ENCODE data around the gene ZNF526. TPM values are rescaled to one million over a fixed set of nuclear protein-coding genes. Genes with fewer than 3 reads are reported as not detected.
A peak's percentile ranks its signal among the peaks of the same experiment; 100 is the strongest.

The ZNF526 gene
- total RNA-seq, 1 donor from 2014 or later = 7.8 TPM

DNA sequence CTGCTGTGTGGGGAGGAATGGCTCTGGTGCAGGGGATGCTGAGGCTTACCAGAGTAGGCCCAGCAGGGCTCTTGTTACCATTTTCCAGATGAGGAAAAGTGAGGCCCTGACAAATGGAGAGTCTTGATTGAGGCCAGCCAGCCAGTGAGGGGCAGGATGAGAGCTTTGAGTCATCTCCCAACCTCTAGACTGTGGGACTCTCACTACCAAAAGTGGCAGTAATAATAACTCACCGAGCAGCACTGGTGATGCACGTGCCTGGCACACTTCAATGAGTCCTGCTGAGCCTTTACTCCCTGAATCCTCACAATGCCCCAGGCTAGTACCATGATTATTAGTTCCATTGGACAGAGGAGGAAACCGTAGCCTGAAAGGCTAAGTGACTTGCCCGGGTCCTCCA is 56.7 kb downstream of the ZNF526 start:
- no peak overlapping the region for H3K4me3 ChIP-seq (ENCODE audit: low read length in 3 of 3)
- H3K9ac ChIP-seq (ENCODE audit: low read depth in 1 of 3, low read length in 3 of 3) = peak overlapping the region in 2 of 3 donors; percentile 8 to 85
- peaks cover 24 to 33% (median 24%) of the 10 kb centered on the region in 3 donors for H3K36me3 ChIP-seq (ENCODE audit: control insufficient read depth in 3 of 3, insufficient read depth in 3 of 3, low read length in 3 of 3)
- peak overlapping the region; percentile 92 for H3K27ac ChIP-seq (ENCODE audit: low read depth, low read length)
- H3K27me3 ChIP-seq (ENCODE audit: control insufficient read depth in 3 of 3, insufficient read depth in 3 of 3, low read length in 3 of 3) = no peaks in the 10 kb centered on the region
- H3K4me1 ChIP-seq (ENCODE audit: control insufficient read depth in 3 of 3, insufficient read depth in 3 of 3, low read length in 3 of 3) = peaks cover 51 to 75% (median 75%) of the 10 kb centered on the region in 3 donors
- no peaks in the 10 kb centered on the region for H3K9me3 ChIP-seq (ENCODE audit: control insufficient read depth in 3 of 3, low read length in 3 of 3)

Other genes starting within 250 kb of the ZNF526 start
- not detected for gene ATP1A3, start 226.1 kb upstream of the ZNF526 start, total RNA-seq
- 1.0 TPM for gene GRIK5, start 150.1 kb upstream of the ZNF526 start, total RNA-seq
- 7.8 TPM for gene ZNF574, start 144.1 kb upstream of the ZNF526 start, total RNA-seq
- 0.52 TPM for gene POU2F2, start 87.9 kb upstream of the ZNF526 start, total RNA-seq
- 21.4 TPM for gene DEDD2, start 2.6 kb upstream of the ZNF526 start, total RNA-seq
- gene GSK3A, start 22.3 kb downstream of the ZNF526 start, total RNA-seq = 5.2 TPM
- 12.0 TPM for gene ERF, start 34.8 kb downstream of the ZNF526 start, total RNA-seq
- 10.4 TPM for gene CIC, start 48.9 kb downstream of the ZNF526 start, total RNA-seq
- gene PRR19, start 81.8 kb downstream of the ZNF526 start, total RNA-seq = not detected
- 29.2 TPM for gene PAFAH1B3, start 82.3 kb downstream of the ZNF526 start, total RNA-seq
- gene TMEM145, start 93.0 kb downstream of the ZNF526 start, total RNA-seq = 0.52 TPM
- gene MEGF8, start 105.3 kb downstream of the ZNF526 start, total RNA-seq = 17.2 TPM
- not detected for gene CNFN, start 170.0 kb downstream of the ZNF526 start, total RNA-seq
- 8.9 TPM for gene LIPE, start 207.1 kb downstream of the ZNF526 start, total RNA-seq
- not detected for gene CXCL17, start 222.6 kb downstream of the ZNF526 start, total RNA-seq

Data from skeletal muscle tissue (tissue), 4 donors.